ENCODE measurements around the gene GPC6. TPM values are rescaled to one million over a fixed set of nuclear protein-coding genes. Genes with fewer than 3 reads are reported as not detected.

The GPC6 gene
- total RNA-seq, 1 donor from 2014 or later, result 63.0 TPM

- TF ChIP-seq CTCF (IDR thresholded peaks at IDR 0.05; ENCODE audit: insufficient read depth, low read depth, low read length) (no peak), EZH2 (IDR thresholded peaks at IDR 0.05; ENCODE audit: insufficient read depth, low read length) (no peak)
- Mint-ChIP-seq H3K27me3 (ENCODE audit: low read depth, unreplicated experiment) (no peaks in the 10 kb centered on the region), H3K4me1 (ENCODE audit: low read depth, unreplicated experiment) (peaks cover 29% of the 10 kb centered on the region), H3K36me3 (ENCODE audit: low read depth, unreplicated experiment) (peaks cover 2% of the 10 kb centered on the region), H3K27ac (ENCODE audit: unreplicated experiment) (peak overlapping the region; percentile 93), H3K4me3 (ENCODE audit: unreplicated experiment) (no peak overlapping the region), H3K9me3 (ENCODE audit: unreplicated experiment) (no peaks in the 10 kb centered on the region)
- Histone ChIP-seq H3K4me3 (ENCODE audit: insufficient read depth, low read depth, low read length) (no peak overlapping the region), H3K4me1 (ENCODE audit: insufficient read depth, low read length) (peaks cover 40% of the 10 kb centered on the region), H3K9me3 (ENCODE audit: insufficient read depth, low read depth, low read length) (no peaks in the 10 kb centered on the region), H3K36me3 (ENCODE audit: insufficient read depth, low read length) (no peaks in the 10 kb centered on the region), H3K79me2 (ENCODE audit: insufficient read depth, low read length) (no peaks in the 10 kb centered on the region), H3K4me2 (ENCODE audit: low read length) (peak overlapping the region; percentile 71), H4K20me1 (ENCODE audit: insufficient read depth, low read length) (no peaks in the 10 kb centered on the region), H3K27me3 (ENCODE audit: insufficient read depth, low read length) (no peaks in the 10 kb centered on the region), H3K27ac (ENCODE audit: low read depth, low read length) (peak overlapping the region; percentile 88), H2AFZ (ENCODE audit: low read depth, low read length) (peak overlapping the region; percentile 6), H3K9ac (ENCODE audit: low read length) (peak overlapping the region; percentile 39)
- FAIRE-seq, result peak; percentile 92
- DNase-seq (ENCODE audit: low read depth), result peak; percentile 96
These were observed 1083.6 kb downstream of the GPC6 start for GRCh38 chr13:94309997-94310855.

GRCh38 chr13:94311893-94312292 is 1085.3 kb downstream of the GPC6 start:
- H3K36me3 ChIP-seq (ENCODE audit: insufficient read depth, low read length), result no peaks in the 10 kb centered on the region
- H3K27ac ChIP-seq (ENCODE audit: low read depth, low read length), result no peak overlapping the region
- Mint-ChIP-seq H3K36me3 (ENCODE audit: low read depth, unreplicated experiment) (peaks cover 2% of the 10 kb centered on the region), H3K4me1 (ENCODE audit: low read depth, unreplicated experiment) (peaks cover 22% of the 10 kb centered on the region), H3K4me3 (ENCODE audit: unreplicated experiment) (no peak overlapping the region), H3K9me3 (ENCODE audit: unreplicated experiment) (no peaks in the 10 kb centered on the region), H3K27ac (ENCODE audit: unreplicated experiment) (no peak overlapping the region), H3K27me3 (ENCODE audit: low read depth, unreplicated experiment) (no peaks in the 10 kb centered on the region)
- H3K27me3 ChIP-seq (ENCODE audit: insufficient read depth, low read length), result no peaks in the 10 kb centered on the region
- TF ChIP-seq CTCF (IDR thresholded peaks at IDR 0.05; ENCODE audit: insufficient read depth, low read depth, low read length) (no peak), EZH2 (IDR thresholded peaks at IDR 0.05; ENCODE audit: insufficient read depth, low read length) (no peak)
- FAIRE-seq (no peak), DNase-seq (ENCODE audit: low read depth) (no peak)
- H4K20me1 ChIP-seq (ENCODE audit: insufficient read depth, low read length), result no peaks in the 10 kb centered on the region
- H3K4me3 ChIP-seq (ENCODE audit: insufficient read depth, low read depth, low read length), result no peak overlapping the region
- no peak overlapping the region for H2AFZ ChIP-seq (ENCODE audit: low read depth, low read length)
- no peak overlapping the region for H3K4me2 ChIP-seq (ENCODE audit: low read length)
- H3K4me1 ChIP-seq (ENCODE audit: insufficient read depth, low read length), result peaks cover 37% of the 10 kb centered on the region
- no peaks in the 10 kb centered on the region for H3K79me2 ChIP-seq (ENCODE audit: insufficient read depth, low read length)
- no peak overlapping the region for H3K9ac ChIP-seq (ENCODE audit: low read length)
- no peaks in the 10 kb centered on the region for H3K9me3 ChIP-seq (ENCODE audit: insufficient read depth, low read depth, low read length)

Measured in astrocyte (in vitro differentiated cells and primary cell).